Measurements from ENCODE around the gene MINPP1. TPM values are rescaled to one million over a fixed set of nuclear protein-coding genes. Genes with fewer than 3 reads are reported as not detected.

Gene MINPP1
- total and polyA plus RNA-seq, 2 of the 13 experiments (the other 11 are each of a cell fraction or from before 2014, with no cell fraction given), result 19.2 to 53.7 TPM

- TF ChIP-seq SRF (IDR thresholded peaks at IDR 0.05; ENCODE audit: low read depth, low read length) (0 out of 2 replicates have a peak, but pooled peaks have one; percentile 27), FOXA3 (CRISPR knock-in tag; IDR thresholded peaks at IDR 0.05) (peak; percentile 100), ZHX1 (CRISPR knock-in tag; IDR thresholded peaks at IDR 0.05; ENCODE audit: low read depth) (0 out of 2 replicates have a peak, but pooled peaks have one; percentile 70), LCORL (IDR thresholded peaks at IDR 0.05) (no peak), LCORL (CRISPR knock-in tag; IDR thresholded peaks at IDR 0.05) (peak; percentile 80), JUN (CRISPR knock-in tag; IDR thresholded peaks at IDR 0.05) (peak; percentile 62; the same call in 1 of the 2 replicates), CBFB (CRISPR knock-in tag; IDR thresholded peaks at IDR 0.05) (peak; percentile 66; the same call in 1 of the 2 replicates), CREB1 (IDR thresholded peaks at IDR 0.05) (no peak; the same call in 1 of the 2 replicates), CREB1 (CRISPR knock-in tag; IDR thresholded peaks at IDR 0.05) (peak; percentile 88), KLF15 (CRISPR knock-in tag; IDR thresholded peaks at IDR 0.05; ENCODE audit: borderline replicate concordance) (peak; percentile 24; the same call in 1 of the 2 replicates), REPIN1 (CRISPR knock-in tag; IDR thresholded peaks at IDR 0.05; ENCODE audit: borderline replicate concordance, low read depth) (peak; percentile 96), ZBTB43 (CRISPR knock-in tag; conservative IDR thresholded peaks at IDR 0.05) (peak; percentile 61), ZNF441 (CRISPR knock-in tag; IDR thresholded peaks at IDR 0.05; ENCODE audit: borderline replicate concordance) (0 out of 2 replicates have a peak, but pooled peaks have one; percentile 22), TIGD3 (CRISPR knock-in tag; IDR thresholded peaks at IDR 0.05; ENCODE audit: borderline replicate concordance) (no peak), BCL6 (CRISPR knock-in tag; IDR thresholded peaks at IDR 0.05) (peak; percentile 93), ZSCAN5A (CRISPR knock-in tag; IDR thresholded peaks at IDR 0.05; ENCODE audit: borderline replicate concordance) (peak; percentile 94; the same call in 1 of the 2 replicates), XRCC5 (optimal IDR thresholded peaks at IDR 0.05; ENCODE audit: low read length) (peak; percentile 31), ETV5 (CRISPR knock-in tag; IDR thresholded peaks at IDR 0.05; ENCODE audit: borderline replicate concordance) (peak; percentile 74), AKAP8 (CRISPR knock-in tag; IDR thresholded peaks at IDR 0.05) (no peak), ONECUT2 (CRISPR knock-in tag; IDR thresholded peaks at IDR 0.05) (peak; percentile 90), ZNF749 (CRISPR knock-in tag; IDR thresholded peaks at IDR 0.05; ENCODE audit: borderline replicate concordance) (peak; percentile 80; the same call in 1 of the 2 replicates), ASH2L (IDR thresholded peaks at IDR 0.05; ENCODE audit: insufficient read length, low read depth, low read length) (peak; percentile 85), ZNF275 (CRISPR knock-in tag; IDR thresholded peaks at IDR 0.05; ENCODE audit: borderline replicate concordance) (peak; percentile 70; the same call in 1 of the 2 replicates)
Observed at GRCh38 chr10:87500646-87501048, 4.0 kb upstream of the MINPP1 start (continued).

Data from HepG2 (cell line).